ENCODE results near the gene CD247. TPM values are rescaled to one million over a fixed set of nuclear protein-coding genes. Genes with fewer than 3 reads are reported as not detected.

The CD247 gene
- total RNA-seq, 1 donor from 2014 or later, result not detected

DNA sequence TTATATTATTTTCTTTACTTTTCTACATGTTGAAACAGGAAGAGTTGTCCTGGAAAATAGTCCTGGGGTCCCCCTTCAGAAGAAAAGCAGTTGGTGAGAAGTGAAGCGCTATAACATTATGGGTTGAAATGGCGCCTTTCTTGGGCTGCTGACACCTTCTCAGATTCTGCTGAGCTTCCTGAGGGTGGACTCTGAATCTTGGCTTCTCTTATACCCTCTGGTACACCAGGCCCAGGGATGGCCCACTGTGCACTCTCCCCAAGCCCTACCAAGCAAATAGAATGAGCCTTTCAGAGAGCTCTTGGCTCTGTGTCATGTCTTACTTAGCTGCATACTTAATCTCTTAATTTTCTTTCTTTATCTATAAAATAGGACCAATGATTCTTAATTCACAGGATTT, 42.3 kb downstream of the CD247 start:
- Mint-ChIP-seq H3K4me1 (ENCODE audit: low read depth, unreplicated experiment) (peaks cover 28% of the 10 kb centered on the region), H3K4me3 (ENCODE audit: unreplicated experiment) (no peak overlapping the region), H3K36me3 (ENCODE audit: unreplicated experiment) (no peaks in the 10 kb centered on the region), H3K27me3 (ENCODE audit: unreplicated experiment) (peaks cover 7% of the 10 kb centered on the region), H3K9me3 (ENCODE audit: unreplicated experiment) (peaks cover 9% of the 10 kb centered on the region), H3K27ac (ENCODE audit: unreplicated experiment) (no peak overlapping the region)
- DNase-seq, result no peak
- TF ChIP-seq CTCF (IDR thresholded peaks at IDR 0.05; ENCODE audit: partially characterized antibody, unreplicated experiment), result no peak

DNA sequence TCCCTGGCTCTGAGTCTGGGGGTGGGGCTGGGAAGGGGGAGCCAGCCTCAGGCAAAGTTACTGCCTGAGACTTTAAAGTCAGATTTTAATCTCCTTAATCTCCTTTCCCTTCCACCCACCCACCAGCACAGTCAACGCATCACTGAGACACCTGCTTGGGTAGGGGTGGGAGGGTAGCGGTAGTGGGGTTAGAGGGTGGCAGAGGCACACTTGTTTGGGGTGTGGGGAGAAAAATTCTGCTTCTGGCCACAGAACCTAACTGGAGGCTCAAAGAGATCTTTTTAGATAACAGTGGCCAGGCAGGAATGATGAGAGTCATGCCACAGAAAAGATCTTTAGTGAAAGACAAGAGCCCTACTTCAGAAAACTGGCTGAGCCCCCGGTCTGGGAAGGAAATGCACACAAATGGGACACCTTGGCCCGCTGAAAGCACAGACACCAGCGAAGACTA, 44.1 kb downstream of the CD247 start:
- no peak for DNase-seq
- no peaks in the 10 kb centered on the region for H3K36me3 Mint-ChIP-seq (ENCODE audit: unreplicated experiment)

DNA sequence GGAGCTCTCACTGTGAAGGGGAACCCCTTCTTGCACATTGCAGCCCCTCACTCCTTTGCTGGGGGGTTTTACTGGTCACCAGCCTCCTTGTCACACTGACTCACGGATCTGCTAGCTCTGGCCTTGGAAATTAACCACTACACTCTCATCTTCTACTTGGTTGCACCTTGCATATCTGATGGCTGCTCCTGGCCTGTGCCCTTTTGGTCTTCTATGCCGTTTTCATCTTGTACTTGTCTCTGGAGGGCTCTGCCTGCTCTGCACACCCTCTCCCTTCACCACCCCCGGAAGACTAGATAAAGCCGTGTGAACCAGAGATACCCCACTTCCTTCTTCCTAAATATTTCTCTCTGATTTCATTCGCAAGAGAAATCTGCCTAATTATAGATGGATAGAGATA, 44.6 kb downstream of the CD247 start:
- peaks cover 9% of the 10 kb centered on the region for H3K9me3 Mint-ChIP-seq (ENCODE audit: unreplicated experiment)
- DNase-seq, result no peak
- H3K36me3 Mint-ChIP-seq (ENCODE audit: unreplicated experiment), result no peaks in the 10 kb centered on the region
- H3K4me1 Mint-ChIP-seq (ENCODE audit: low read depth, unreplicated experiment), result peaks cover 22% of the 10 kb centered on the region
- H3K27me3 Mint-ChIP-seq (ENCODE audit: unreplicated experiment), result peaks cover 7% of the 10 kb centered on the region
- no peak for TF ChIP-seq CTCF (IDR thresholded peaks at IDR 0.05; ENCODE audit: partially characterized antibody, unreplicated experiment)
- no peak overlapping the region for H3K4me3 Mint-ChIP-seq (ENCODE audit: unreplicated experiment)
- no peak overlapping the region for H3K27ac Mint-ChIP-seq (ENCODE audit: unreplicated experiment)

More for the DNA sequence above, 44.1 kb downstream of the CD247 start:
- no peak for TF ChIP-seq CTCF (IDR thresholded peaks at IDR 0.05; ENCODE audit: partially characterized antibody, unreplicated experiment)
- peaks cover 22% of the 10 kb centered on the region for H3K4me1 Mint-ChIP-seq (ENCODE audit: low read depth, unreplicated experiment)
- no peak overlapping the region for H3K4me3 Mint-ChIP-seq (ENCODE audit: unreplicated experiment)
- no peak overlapping the region for H3K27ac Mint-ChIP-seq (ENCODE audit: unreplicated experiment)
- H3K27me3 Mint-ChIP-seq (ENCODE audit: unreplicated experiment), result peaks cover 7% of the 10 kb centered on the region
- peaks cover 9% of the 10 kb centered on the region for H3K9me3 Mint-ChIP-seq (ENCODE audit: unreplicated experiment)

- TF ChIP-seq CTCF (IDR thresholded peaks at IDR 0.05; ENCODE audit: partially characterized antibody, unreplicated experiment), result no peak
- peaks cover 15% of the 10 kb centered on the region for H3K4me1 Mint-ChIP-seq (ENCODE audit: low read depth, unreplicated experiment)
- no peak for DNase-seq
- no peaks in the 10 kb centered on the region for H3K36me3 Mint-ChIP-seq (ENCODE audit: unreplicated experiment)
- H3K27me3 Mint-ChIP-seq (ENCODE audit: unreplicated experiment), result peaks cover 4% of the 10 kb centered on the region
- H3K4me3 Mint-ChIP-seq (ENCODE audit: unreplicated experiment), result no peak overlapping the region
- peaks cover 5% of the 10 kb centered on the region for H3K9me3 Mint-ChIP-seq (ENCODE audit: unreplicated experiment)
- no peak overlapping the region for H3K27ac Mint-ChIP-seq (ENCODE audit: unreplicated experiment)
Observed at GRCh38 chr1:167472752-167473521, 45.4 kb downstream of the CD247 start.

DNA sequence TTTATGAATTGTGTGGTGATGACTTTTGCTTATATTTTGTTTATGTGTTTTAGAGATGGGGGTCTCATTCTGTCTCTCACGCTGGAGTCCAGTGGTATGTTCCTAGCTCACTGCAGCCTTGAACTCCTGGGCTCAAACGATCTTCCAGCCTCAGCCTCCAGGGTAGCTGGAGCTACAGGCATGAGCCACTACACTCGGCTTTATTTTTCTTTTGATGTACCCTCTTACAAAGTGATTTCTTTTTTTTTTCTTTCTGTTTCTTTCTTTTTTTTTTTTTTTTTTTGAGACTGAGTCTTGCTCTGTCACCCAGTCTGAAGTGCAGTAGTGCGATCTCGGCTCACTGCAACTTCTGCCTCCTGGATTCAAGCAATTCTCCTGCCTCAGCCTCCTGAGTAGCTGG, 46.8 kb downstream of the CD247 start:
- Mint-ChIP-seq H3K4me1 (ENCODE audit: low read depth, unreplicated experiment) (peaks cover 11% of the 10 kb centered on the region), H3K9me3 (ENCODE audit: unreplicated experiment) (peaks cover 1% of the 10 kb centered on the region), H3K27me3 (ENCODE audit: unreplicated experiment) (no peaks in the 10 kb centered on the region), H3K36me3 (ENCODE audit: unreplicated experiment) (no peaks in the 10 kb centered on the region), H3K27ac (ENCODE audit: unreplicated experiment) (no peak overlapping the region), H3K4me3 (ENCODE audit: unreplicated experiment) (no peak overlapping the region)
- no peak for DNase-seq
- no peak for TF ChIP-seq CTCF (IDR thresholded peaks at IDR 0.05; ENCODE audit: partially characterized antibody, unreplicated experiment)
